ENCODE data around the gene SNORC.

Gene SNORC

GRCh38 chr2:232882085-232882484 is 12.0 kb downstream of the SNORC start:
- Histone ChIP-seq H3K4me3 (ENCODE audit: low read depth, low read length) (no peak overlapping the region), H3K36me3 (replicated peaks) (no peaks in the 10 kb centered on the region), H3K27ac (no peak overlapping the region), H3K27me3 (replicated peaks) (no peaks in the 10 kb centered on the region)
- TF ChIP-seq CTCF (IDR thresholded peaks at IDR 0.05; ENCODE audit: low read depth, low read length, missing control alignments), result no peak
- DNase-seq, result no peak
- in situ Hi-C loops (cut with HindIII; ENCODE audit: low pct_ligation_motif_present, low sequenced_read_pairs), result no loop called here

- Histone ChIP-seq H3K36me3 (replicated peaks) (no peaks in the 10 kb centered on the region), H3K27ac (no peak overlapping the region), H3K27me3 (replicated peaks) (no peaks in the 10 kb centered on the region), H3K4me3 (ENCODE audit: low read depth, low read length) (no peak overlapping the region)
- DNase-seq, result no peak
- in situ Hi-C loops (cut with HindIII; ENCODE audit: low pct_ligation_motif_present, low sequenced_read_pairs), result no loop called here
- TF ChIP-seq CTCF (IDR thresholded peaks at IDR 0.05; ENCODE audit: low read depth, low read length, missing control alignments), result no peak
Measured at GRCh38 chr2:232882505-232883115, 12.5 kb downstream of the SNORC start.

- Histone ChIP-seq H3K36me3 (replicated peaks) (no peaks in the 10 kb centered on the region), H3K27ac (no peak overlapping the region), H3K27me3 (replicated peaks) (no peaks in the 10 kb centered on the region), H3K4me3 (ENCODE audit: low read depth, low read length) (no peak overlapping the region)
- no peak for TF ChIP-seq CTCF (IDR thresholded peaks at IDR 0.05; ENCODE audit: low read depth, low read length, missing control alignments)
- DNase-seq, result no peak
- in situ Hi-C loops (cut with HindIII; ENCODE audit: low pct_ligation_motif_present, low sequenced_read_pairs), result no loop called here
Measured at GRCh38 chr2:232883116-232883721, 13.2 kb downstream of the SNORC start.

GRCh38 chr2:232884001-232884421 is 13.9 kb downstream of the SNORC start:
- Histone ChIP-seq H3K27me3 (replicated peaks) (no peaks in the 10 kb centered on the region), H3K36me3 (replicated peaks) (no peaks in the 10 kb centered on the region), H3K4me3 (ENCODE audit: low read depth, low read length) (no peak overlapping the region), H3K27ac (no peak overlapping the region)
- TF ChIP-seq CTCF (IDR thresholded peaks at IDR 0.05; ENCODE audit: low read depth, low read length, missing control alignments), result no peak
- in situ Hi-C loops (cut with HindIII; ENCODE audit: low pct_ligation_motif_present, low sequenced_read_pairs), result no loop called here
- no peak for DNase-seq

- DNase-seq, result no peak
- Histone ChIP-seq H3K27me3 (replicated peaks) (no peaks in the 10 kb centered on the region), H3K27ac (no peak overlapping the region), H3K4me3 (ENCODE audit: low read depth, low read length) (no peak overlapping the region), H3K36me3 (replicated peaks) (no peaks in the 10 kb centered on the region)
- no peak for TF ChIP-seq CTCF (IDR thresholded peaks at IDR 0.05; ENCODE audit: low read depth, low read length, missing control alignments)
- in situ Hi-C loops (cut with HindIII; ENCODE audit: low pct_ligation_motif_present, low sequenced_read_pairs), result no loop called here
Measured at GRCh38 chr2:232884549-232885263, 14.6 kb downstream of the SNORC start.

Data from brain microvascular endothelial cell (primary cell).